Psoas muscle (tissue), 8 donors: ENCODE measurements around the gene HP1BP3. TPM values are rescaled to one million over a fixed set of nuclear protein-coding genes. Genes with fewer than 3 reads are reported as not detected.

Experiments
- ATAC-seq, 4 donors: fragments of 200-7000 bp; cut with Tn5 transposase; one replicate each; pipeline ENCODE4 v1.9.1; 2020; ENCODE audit warnings: moderate library complexity in 3 of 4, mild to moderate bottlenecking in 2 of 4
- DNase-seq, 2 donors: peaks; one replicate each; pipeline ENCODE4 v3.0.0-alpha.2; 2020
- H3K27ac ChIP-seq: fragments of 200-600 bp; one replicate; pipeline ENCODE4 v1.8.0; 2022
- H3K27me3 ChIP-seq, 3 donors: fragments of 200-600 bp in 1 of 3; one replicate each; pipeline versions ENCODE4 v1.6.1 to v1.8.0; 2013 to 2022; ENCODE audit warnings: low read length in 2 of 3, mild to moderate bottlenecking in 2 of 3, moderate library complexity in 1 of 3; ENCODE audit not compliant: insufficient read depth in 3 of 3
- H3K36me3 ChIP-seq, 2 donors: fragments of 200-600 bp in 1 of 2; one replicate each; pipeline versions ENCODE4 v1.6.1 to v1.8.0; 2013 to 2022; ENCODE audit warnings: low read depth in 1 of 2, mild to moderate bottlenecking in 1 of 2, moderate library complexity in 1 of 2; ENCODE audit not compliant: insufficient read depth in 1 of 2
- H3K4me1 ChIP-seq: fragments of 200-600 bp; one replicate; pipeline ENCODE4 v1.8.0; 2022
- H3K4me3 ChIP-seq: fragments of 200-600 bp; one replicate; pipeline ENCODE4 v1.8.0; 2022; ENCODE audit warnings: mild to moderate bottlenecking
- H3K9me3 ChIP-seq: fragments of 200-600 bp; one replicate; pipeline ENCODE4 v1.8.0; 2022
- CTCF ChIP-seq: fragments of 200-600 bp; IDR thresholded peaks from one replicate; pipeline ENCODE4 v1.8.0; 2022; ENCODE audit warnings: antibody characterized with exemption
- WGBS, 3 donors: extraction: QIAGEN DNeasy Blood & Tissue Kit; methylation state at CpG; one replicate each; pipeline versions ENCODE4 v1.1.6 to v1.1.7; 2013; 5-methylcytosine and 5-hydroxymethylcytosine counted together
- intact Hi-C, 2 donors: fragments of 100-400 bp; cut with DNase I; formaldehyde crosslinking; loops; one replicate each; pipeline versions ENCODE4 v1.11.0 to v1.14.2; 2022
- polyA plus RNA-seq, 3 donors: library from polyadenylated mRNA; stranded (reverse); fragments of 200-250 nt; gene quantifications; one replicate each; pipeline ENCODE4 v1.2.3, GENCODE V29; 2013
- total RNA-seq, 4 donors: library from RNA; stranded (reverse); fragmentation: NEBNext Ultra II Directional in 2 of 4; extraction: Animal tissue kit (Norgen Biotek cat#: 25700) in 2 of 4; gene quantifications; one replicate each; pipeline versions ENCODE4 v1.2.1 to v1.2.4, GENCODE V29; 2021 to 2023
- donor health status: healthy with polysubstance abuse.
- donor health status: DM: no; HTN: no; CAD: no; lungs with moderate emphysema.
- donor health status: Bipolar disorder and iron deficiency.
- donor health status: healthy.
- donor health status: DM: yes; HTN: yes; CAD: no.
- donor health status: DM: no; HTN: no; CAD: no.
- donor health status: DM: no; HTN: no; CAD: no.
- donor health status: DM: yes; HTN: yes; CAD: no.

The HP1BP3 gene
- total and polyA plus RNA-seq, 7 donors, result 52.6 to 134 (median 115) TPM

- WGBS, 3 donors, result 78 to 91% (median 81%) methylated on average over 5 of the region's 5 CpGs
- no peaks in the 10 kb centered on the region for H3K4me1 ChIP-seq
- H3K9me3 ChIP-seq, result no peaks in the 10 kb centered on the region
- ATAC-seq (no peak), DNase-seq (no peak)
- H3K36me3 ChIP-seq, result no peaks in the 10 kb centered on the region
- no peak overlapping the region for H3K27ac ChIP-seq
- no peaks in the 10 kb centered on the region for H3K27me3 ChIP-seq
- TF ChIP-seq CTCF, result no peak
- H3K4me3 ChIP-seq, result no peak overlapping the region
- intact Hi-C loops, result no loop called here
Observed at GRCh38 chr1:20708891-20709290, 78.2 kb downstream of the HP1BP3 start.

DNA sequence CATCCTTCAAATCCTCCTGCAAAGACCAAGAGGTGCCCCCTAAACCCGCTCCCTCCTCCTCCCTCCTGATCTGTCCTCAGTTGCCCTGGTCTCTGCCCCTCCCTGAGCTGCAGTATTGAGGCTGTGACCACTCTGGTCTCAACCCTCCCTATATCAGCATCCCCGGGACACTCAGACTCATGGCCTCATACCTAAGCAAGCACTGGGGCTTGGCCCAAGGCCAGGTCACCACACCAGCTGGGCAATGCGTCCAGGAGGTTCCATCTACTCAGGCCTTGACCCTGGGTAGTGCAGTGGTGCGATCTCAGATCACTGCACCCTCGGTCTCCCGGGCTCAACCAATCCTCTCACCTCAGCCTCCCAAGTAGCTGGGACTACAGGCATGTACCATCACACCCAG lies 79.0 kb downstream of the HP1BP3 start:
- H3K9me3 ChIP-seq, result no peaks in the 10 kb centered on the region
- no peak overlapping the region for H3K27ac ChIP-seq
- ATAC-seq (no peak), DNase-seq (no peak)
- intact Hi-C loops, result no loop called here
- H3K4me1 ChIP-seq, result no peaks in the 10 kb centered on the region
- WGBS, 3 donors, result 59 to 84% (median 73%) methylated on average over 6 of the region's 6 CpGs
- no peaks in the 10 kb centered on the region for H3K36me3 ChIP-seq
- TF ChIP-seq CTCF, result no peak
- no peaks in the 10 kb centered on the region for H3K27me3 ChIP-seq
- no peak overlapping the region for H3K4me3 ChIP-seq

- Histone ChIP-seq H3K4me3 (no peak overlapping the region), H3K4me1 (no peaks in the 10 kb centered on the region), H3K27me3 (no peaks in the 10 kb centered on the region), H3K27ac (no peak overlapping the region), H3K9me3 (no peaks in the 10 kb centered on the region), H3K36me3 (no peaks in the 10 kb centered on the region)
- 53 to 60% (median 53%) methylated on average over 5 of the region's 5 CpGs for WGBS, 3 donors
- no peak for TF ChIP-seq CTCF
- intact Hi-C loops, result no loop called here
- DNase-seq (no peak), ATAC-seq (no peak)
Observed at GRCh38 chr1:20706841-20707240, 80.3 kb downstream of the HP1BP3 start.

- Histone ChIP-seq H3K4me3 (no peak overlapping the region), H3K36me3 (no peaks in the 10 kb centered on the region), H3K27me3 (no peaks in the 10 kb centered on the region), H3K9me3 (no peaks in the 10 kb centered on the region), H3K4me1 (no peaks in the 10 kb centered on the region), H3K27ac (no peak overlapping the region)
- WGBS, 3 donors, result 79 to 82% (median 80%) methylated on average over 15 of the region's 15 CpGs
- intact Hi-C loops, result no loop called here
- no peak for DNase-seq
- TF ChIP-seq CTCF, result no peak
- ATAC-seq, result no peak
Observed at GRCh38 chr1:20705203-20705755, 81.8 kb downstream of the HP1BP3 start.
